GM21737 (cell line): ENCODE results near the gene TIGIT.

Source experiments
- ATAC-seq: cut with Tn5 transposase; IDR thresholded peaks from one replicate; pipeline ENCODE4 v1.9.1; 2021; ENCODE audit warnings: mild to moderate bottlenecking, moderate library complexity; ENCODE audit not compliant: unreplicated experiment

TIGIT gene

GRCh38 chr3:114308830-114309229 is 15.0 kb downstream of the TIGIT start:
- peak; percentile 88 for ATAC-seq

GRCh38 chr3:114310695-114311094 is 16.9 kb downstream of the TIGIT start:
- ATAC-seq = no peak

GRCh38 chr3:114313426-114313825 is 19.6 kb downstream of the TIGIT start:
- ATAC-seq = no peak

DNA sequence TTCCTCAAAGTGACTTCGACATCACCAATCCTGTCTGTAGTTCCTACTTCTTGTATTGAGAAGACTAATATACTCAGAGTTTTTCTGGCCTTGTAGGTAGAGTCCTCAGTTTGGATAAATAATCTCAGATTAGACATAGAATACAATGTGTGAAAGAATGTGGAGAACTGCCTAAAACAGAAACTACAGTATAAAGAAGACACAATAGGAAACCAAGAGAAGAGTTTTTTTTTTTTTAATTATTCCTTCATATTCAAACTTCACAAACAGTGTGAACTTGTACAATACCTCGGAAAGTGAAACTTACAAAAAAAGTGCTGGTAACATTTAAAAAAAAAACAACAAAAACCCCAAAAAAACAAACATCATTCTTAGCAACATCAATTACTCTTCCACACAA is 20.5 kb downstream of the TIGIT start:
- ATAC-seq = no peak

- ATAC-seq = no peak
Observed at GRCh38 chr3:114318295-114318694, 24.5 kb downstream of the TIGIT start.

GRCh38 chr3:114319453-114319852 is 25.6 kb downstream of the TIGIT start:
- ATAC-seq = no peak

GRCh38 chr3:114320246-114320645 is 26.4 kb downstream of the TIGIT start:
- ATAC-seq = no peak

DNA sequence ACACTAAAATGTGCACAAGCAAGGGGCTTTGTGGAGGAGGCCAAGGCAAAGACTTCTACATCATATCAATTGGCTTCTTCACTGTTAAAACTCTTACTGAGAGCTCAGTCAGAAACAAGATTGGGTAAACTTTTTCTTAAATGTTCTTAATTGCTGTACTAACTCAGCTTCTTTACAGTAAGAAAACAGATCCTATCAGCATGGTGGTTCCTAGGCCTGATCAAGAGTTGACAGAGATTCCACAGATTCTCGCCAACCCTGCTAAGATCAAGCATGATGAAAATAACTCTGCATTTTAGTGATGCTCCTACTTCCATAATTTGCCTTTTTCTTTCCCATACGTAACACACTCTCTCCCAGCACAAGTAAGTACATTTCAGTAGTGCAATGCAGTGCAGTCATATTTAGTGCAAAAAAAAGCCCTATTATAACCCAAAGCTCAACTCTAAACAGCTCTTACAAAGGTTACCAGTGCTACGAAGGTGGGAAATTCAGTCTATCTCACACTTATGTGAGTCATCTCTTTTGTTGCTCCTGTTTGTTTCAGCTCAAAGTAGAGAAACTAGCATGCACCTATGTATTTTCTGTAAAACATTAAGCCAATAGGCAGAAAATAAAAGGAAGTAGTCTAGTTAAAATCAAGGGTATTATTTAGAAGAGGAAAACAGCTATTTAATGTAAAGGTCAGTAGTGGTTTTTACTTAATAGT is 29.9 kb downstream of the TIGIT start:
- ATAC-seq = no peak

- ATAC-seq = no peak
Observed at GRCh38 chr3:114327665-114328064, 33.8 kb downstream of the TIGIT start.

- ATAC-seq = no peak
Observed at GRCh38 chr3:114328345-114328744, 34.5 kb downstream of the TIGIT start.

DNA sequence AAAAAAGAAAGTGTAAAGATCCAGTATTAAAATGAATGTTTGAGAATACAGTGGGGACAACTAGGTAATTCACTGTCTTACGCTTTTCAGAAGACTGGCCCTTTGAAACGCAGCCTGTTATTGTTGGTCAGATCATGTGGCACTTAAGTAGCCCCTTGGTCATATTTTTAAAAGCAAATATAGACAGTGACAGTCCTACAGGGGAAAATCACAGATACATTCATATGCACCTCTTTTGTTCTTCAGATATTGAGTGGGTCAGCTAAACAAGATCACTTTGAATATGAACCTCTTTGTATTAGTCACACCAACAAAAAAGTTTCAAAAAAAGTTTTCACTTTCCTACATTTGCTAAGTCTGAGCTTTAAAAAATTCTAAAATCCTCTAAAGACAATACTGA is 36.0 kb downstream of the TIGIT start:
- ATAC-seq = no peak

- no peak for ATAC-seq
Observed at GRCh38 chr3:114331007-114331406, 37.2 kb downstream of the TIGIT start.

DNA sequence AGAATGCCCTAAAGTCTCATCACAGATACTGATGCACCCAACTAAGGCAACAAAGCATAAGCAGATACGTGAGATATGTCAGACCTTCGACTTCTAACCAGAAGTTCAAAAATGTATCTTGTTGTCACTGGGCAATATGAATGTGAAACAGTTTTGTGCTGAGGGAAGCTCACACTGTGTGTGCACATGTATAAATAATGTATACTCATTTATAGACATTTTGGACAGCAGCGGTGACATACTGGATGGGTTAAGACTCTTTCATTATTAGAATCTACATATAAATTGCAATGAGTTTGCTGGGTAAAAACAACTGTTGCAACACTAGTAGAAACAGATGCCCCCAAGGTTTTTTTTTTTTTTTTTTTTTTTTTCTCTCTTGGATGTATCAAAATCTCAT is 37.9 kb downstream of the TIGIT start:
- no peak for ATAC-seq

- ATAC-seq = no peak
Observed at GRCh38 chr3:114332342-114333179, 38.7 kb downstream of the TIGIT start.

GRCh38 chr3:114333180-114333922 is 39.5 kb downstream of the TIGIT start:
- ATAC-seq = no peak

GRCh38 chr3:114333923-114334240 is 40.1 kb downstream of the TIGIT start:
- ATAC-seq = no peak

GRCh38 chr3:114336122-114336697 is 42.4 kb downstream of the TIGIT start:
- ATAC-seq = no peak

GRCh38 chr3:114336857-114337256 is 43.0 kb downstream of the TIGIT start:
- ATAC-seq = no peak

DNA sequence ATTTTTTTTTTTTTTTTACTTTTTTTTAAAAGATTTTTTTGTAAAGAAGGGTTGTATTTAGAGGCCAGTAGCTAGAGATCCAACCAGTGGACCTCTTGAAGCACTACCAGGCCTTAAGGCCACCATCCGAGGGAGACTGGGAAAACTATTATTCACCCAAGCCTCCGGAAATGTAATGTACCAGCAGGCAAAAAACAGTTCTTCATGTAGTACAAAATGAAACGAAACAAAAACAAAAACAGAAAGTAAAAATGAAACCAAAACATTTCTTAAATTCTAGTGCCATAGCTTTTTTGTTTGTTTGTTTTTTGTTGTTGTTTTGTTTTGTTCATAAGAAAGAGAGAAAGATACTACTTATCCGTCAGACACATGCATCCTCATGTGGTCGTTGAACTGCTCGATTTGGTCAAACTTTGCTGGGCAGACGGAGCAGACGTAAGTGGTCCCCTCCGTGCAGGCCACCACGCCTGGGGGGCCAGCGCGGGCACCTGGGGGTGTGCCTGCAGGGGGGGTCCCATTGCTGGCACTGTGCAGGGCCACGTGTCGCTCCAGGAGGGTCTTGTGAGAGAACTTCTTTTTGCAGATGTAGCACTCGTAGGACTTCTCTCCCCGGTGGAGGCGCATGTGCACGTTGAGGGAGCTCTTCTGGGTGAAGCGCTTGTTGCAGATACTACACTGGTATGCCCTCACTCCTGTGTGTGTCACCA is 45.0 kb downstream of the TIGIT start:
- no peak for ATAC-seq

DNA sequence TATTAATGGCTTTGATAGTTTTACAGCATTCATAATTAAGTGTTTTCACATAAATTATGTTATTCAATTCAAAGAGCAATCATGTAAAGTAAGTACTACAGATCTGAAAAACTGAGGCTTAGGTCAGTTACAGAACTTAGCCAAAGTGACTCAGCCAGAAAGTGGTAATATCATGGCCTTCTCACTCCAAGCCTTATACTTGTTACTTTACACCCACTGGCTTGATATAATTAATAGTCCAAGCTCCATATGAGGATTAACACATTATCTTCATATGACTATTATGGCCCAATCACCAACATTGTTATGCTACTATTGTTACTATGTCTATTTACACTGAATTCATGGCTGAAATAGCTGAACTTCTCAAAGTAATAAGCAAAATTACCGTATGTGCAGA is 50.7 kb downstream of the TIGIT start:
- ATAC-seq = no peak

GRCh38 chr3:114350271-114350670 is 56.4 kb downstream of the TIGIT start:
- no peak for ATAC-seq
